ENCODE measurements around the gene HOXA5.

DNA sequence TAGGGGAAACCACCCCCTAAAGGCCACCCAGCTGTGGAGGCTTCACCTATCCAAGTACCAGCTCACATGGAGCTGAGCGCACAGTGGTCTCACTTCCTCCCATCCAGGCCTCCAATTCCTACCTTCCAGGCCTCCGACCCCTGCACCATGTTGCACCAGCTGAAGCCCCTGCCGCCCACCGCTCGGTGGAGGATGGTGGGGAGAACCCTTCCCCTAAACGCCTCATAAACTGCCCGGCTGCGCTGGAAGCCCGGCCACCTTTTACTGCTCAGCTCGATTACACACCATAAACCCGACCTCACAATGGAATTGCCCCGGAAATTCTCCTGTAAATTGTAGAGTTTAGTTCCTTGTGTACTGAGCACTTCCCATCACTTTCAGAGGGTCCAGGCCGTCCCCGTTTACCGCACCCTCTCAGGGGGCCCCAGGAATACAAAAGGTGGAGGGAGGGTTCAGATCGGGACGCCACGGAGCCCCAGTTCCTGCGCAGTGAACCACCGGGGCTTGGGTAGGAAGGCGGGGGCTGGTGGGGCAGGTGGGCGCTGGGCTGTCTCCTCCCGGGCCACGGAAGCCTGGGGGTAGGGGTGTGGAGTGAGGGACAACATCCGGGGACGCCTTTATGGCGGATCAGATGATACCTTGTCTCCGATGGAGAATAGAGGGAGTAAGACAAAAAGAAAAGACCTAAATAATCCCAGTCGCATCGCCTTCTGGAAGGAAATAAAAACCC, 14.4 kb upstream of the HOXA5 start:
- TF ChIP-seq CTCF (IDR thresholded peaks at IDR 0.05; ENCODE audit: extremely low read depth in 1 of 2, insufficient read depth in 1 of 2, low read depth in 1 of 2, low read length in 2 of 2) (no peak), EZH2 (IDR thresholded peaks at IDR 0.05; ENCODE audit: borderline replicate concordance, low read depth, low read length, severe bottlenecking) (no peak), POLR2A (IDR thresholded peaks at IDR 0.05; ENCODE audit: low read depth, low read length) (no peak)
